SK-N-SH treated with all-trans-retinoic acid at 6 μM for 48 hours (cell line): Measurements from ENCODE around the gene B4GALT2.

Experiments
- ATAC-seq: fragments of 200-7000 bp; cut with Tn5 transposase; 3 replicates; pipeline ENCODE4 v1.9.1; 2020; ENCODE audit warnings: mild to moderate bottlenecking, moderate library complexity
- BACH2 ChIP-seq: fragments of 250-450 bp; sonication (Bioruptor Pico); IDR thresholded peaks from 2 replicates; pipeline ENCODE4 v1.9.0; 2021; ENCODE audit warnings: mild to moderate bottlenecking, borderline replicate concordance
- CSDC2 ChIP-seq: fragments of 250-450 bp; sonication (Bioruptor Pico); IDR thresholded peaks from 2 replicates; pipeline ENCODE4 v1.5.0; 2020; ENCODE audit warnings: mild to moderate bottlenecking, moderate library complexity
- CSRNP3 ChIP-seq: fragments of 250-450 bp; sonication (Bioruptor Pico); IDR thresholded peaks from 2 replicates; pipeline ENCODE4 v1.5.1; 2021; ENCODE audit warnings: mild to moderate bottlenecking, moderate library complexity
- ESRRG ChIP-seq: fragments of 250-450 bp; sonication (Bioruptor Pico); IDR thresholded peaks from 2 replicates; pipeline ENCODE4 v1.6.1; 2021; ENCODE audit warnings: mild to moderate bottlenecking
- GLIS3 ChIP-seq: fragments of 250-450 bp; sonication (Bioruptor Pico); IDR thresholded peaks from 2 replicates; pipeline ENCODE4 v1.5.0; 2020; ENCODE audit warnings: mild to moderate bottlenecking, moderate library complexity
- OSR1 ChIP-seq: fragments of 250-450 bp; sonication (Bioruptor Pico); IDR thresholded peaks from 2 replicates; pipeline ENCODE4 v1.8.0; 2022; ENCODE audit warnings: moderate library complexity, mild to moderate bottlenecking, inconsistent platforms
- PPARA ChIP-seq: fragments of 250-450 bp; sonication (Bioruptor Pico); IDR thresholded peaks from 2 replicates; pipeline ENCODE4 v1.5.0; 2020; ENCODE audit warnings: mild to moderate bottlenecking, borderline replicate concordance
- RARB ChIP-seq: fragments of 250-450 bp; sonication (Bioruptor Pico); IDR thresholded peaks from 2 replicates; pipeline ENCODE4 v1.8.0; 2021; ENCODE audit warnings: mild to moderate bottlenecking, moderate library complexity
- SNAI2 ChIP-seq: fragments of 250-450 bp; sonication (Bioruptor Pico); IDR thresholded peaks from 2 replicates; pipeline ENCODE4 v1.5.0; 2020; ENCODE audit warnings: mild to moderate bottlenecking, moderate library complexity
- TCF4 ChIP-seq: fragments of 250-450 bp; sonication (Bioruptor Pico); IDR thresholded peaks from 2 replicates; pipeline ENCODE4 v1.8.0; 2021; ENCODE audit warnings: mild to moderate bottlenecking, moderate library complexity, borderline replicate concordance
- TOX ChIP-seq: fragments of 250-450 bp; sonication (Bioruptor Pico); IDR thresholded peaks from 2 replicates; pipeline ENCODE4 v1.8.0; 2021; ENCODE audit warnings: mild to moderate bottlenecking, moderate library complexity, borderline replicate concordance
- ZFP3 ChIP-seq: fragments of 250-450 bp; sonication (Bioruptor Pico); IDR thresholded peaks from 2 replicates; pipeline ENCODE4 v1.5.0; 2020; ENCODE audit warnings: mild to moderate bottlenecking, moderate library complexity
- ZNF565 ChIP-seq: fragments of 450-650 bp; formaldehyde crosslinking; conservative IDR thresholded peaks from 2 replicates; pipeline ENCODE4 v1.5.0; 2020; ENCODE audit warnings: low read depth, mild to moderate bottlenecking, moderate library complexity
- ZNF70 ChIP-seq: fragments of 450-650 bp; formaldehyde crosslinking; IDR thresholded peaks from 2 replicates; pipeline ENCODE4 v1.5.0; 2020; ENCODE audit warnings: mild to moderate bottlenecking, moderate library complexity
- TF ChIP-seq, protein P1 (sequence below): fragments of 250-450 bp; sonication (Bioruptor Pico); IDR thresholded peaks from 2 replicates; pipeline ENCODE4 v1.5.0; 2020; ENCODE audit warnings: mild to moderate bottlenecking, moderate library complexity
- TF ChIP-seq, protein P2 (sequence below): fragments of 250-450 bp; sonication (Bioruptor Pico); IDR thresholded peaks from 2 replicates; pipeline ENCODE4 v1.8.0; 2020; ENCODE audit warnings: mild to moderate bottlenecking, moderate library complexity, borderline replicate concordance
- TF ChIP-seq, protein P3 (sequence below): fragments of 250-450 bp; sonication (Bioruptor Pico); IDR thresholded peaks from 2 replicates; pipeline ENCODE4 v1.8.0; 2021; ENCODE audit warnings: low read depth, mild to moderate bottlenecking, moderate library complexity, borderline replicate concordance

B4GALT2 gene

GRCh38 chr1:43933386-43934100 is 45.5 kb upstream of the B4GALT2 start, which contains the start of gene ARTN:
Gene ARTN, plus strand, starts transcription at chr1:43933801. Its CDS starts 1,856 bp downstream, at chr1:43935657.
- no peak for ATAC-seq
- TF ChIP-seq SNAI2 (CRISPR knock-in tag) (no peak), GLIS3 (no peak), ZNF70 (CRISPR knock-in tag) (no peak), RARB (CRISPR knock-in tag) (no peak), ZNF565 (CRISPR knock-in tag) (no peak), TCF4 (CRISPR knock-in tag) (no peak), ESRRG (CRISPR knock-in tag) (no peak), TOX (CRISPR knock-in tag) (no peak), BACH2 (CRISPR knock-in tag) (no peak), ZFP3 (CRISPR knock-in tag) (no peak), CSDC2 (CRISPR knock-in tag) (no peak)
- TF ChIP-seq, protein P1, sequence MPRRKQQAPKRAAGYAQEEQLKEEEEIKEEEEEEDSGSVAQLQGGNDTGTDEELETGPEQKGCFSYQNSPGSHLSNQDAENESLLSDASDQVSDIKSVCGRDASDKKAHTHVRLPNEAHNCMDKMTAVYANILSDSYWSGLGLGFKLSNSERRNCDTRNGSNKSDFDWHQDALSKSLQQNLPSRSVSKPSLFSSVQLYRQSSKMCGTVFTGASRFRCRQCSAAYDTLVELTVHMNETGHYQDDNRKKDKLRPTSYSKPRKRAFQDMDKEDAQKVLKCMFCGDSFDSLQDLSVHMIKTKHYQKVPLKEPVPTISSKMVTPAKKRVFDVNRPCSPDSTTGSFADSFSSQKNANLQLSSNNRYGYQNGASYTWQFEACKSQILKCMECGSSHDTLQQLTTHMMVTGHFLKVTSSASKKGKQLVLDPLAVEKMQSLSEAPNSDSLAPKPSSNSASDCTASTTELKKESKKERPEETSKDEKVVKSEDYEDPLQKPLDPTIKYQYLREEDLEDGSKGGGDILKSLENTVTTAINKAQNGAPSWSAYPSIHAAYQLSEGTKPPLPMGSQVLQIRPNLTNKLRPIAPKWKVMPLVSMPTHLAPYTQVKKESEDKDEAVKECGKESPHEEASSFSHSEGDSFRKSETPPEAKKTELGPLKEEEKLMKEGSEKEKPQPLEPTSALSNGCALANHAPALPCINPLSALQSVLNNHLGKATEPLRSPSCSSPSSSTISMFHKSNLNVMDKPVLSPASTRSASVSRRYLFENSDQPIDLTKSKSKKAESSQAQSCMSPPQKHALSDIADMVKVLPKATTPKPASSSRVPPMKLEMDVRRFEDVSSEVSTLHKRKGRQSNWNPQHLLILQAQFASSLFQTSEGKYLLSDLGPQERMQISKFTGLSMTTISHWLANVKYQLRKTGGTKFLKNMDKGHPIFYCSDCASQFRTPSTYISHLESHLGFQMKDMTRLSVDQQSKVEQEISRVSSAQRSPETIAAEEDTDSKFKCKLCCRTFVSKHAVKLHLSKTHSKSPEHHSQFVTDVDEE (CRISPR knock-in tag): no peak

- TF ChIP-seq, protein P2, sequence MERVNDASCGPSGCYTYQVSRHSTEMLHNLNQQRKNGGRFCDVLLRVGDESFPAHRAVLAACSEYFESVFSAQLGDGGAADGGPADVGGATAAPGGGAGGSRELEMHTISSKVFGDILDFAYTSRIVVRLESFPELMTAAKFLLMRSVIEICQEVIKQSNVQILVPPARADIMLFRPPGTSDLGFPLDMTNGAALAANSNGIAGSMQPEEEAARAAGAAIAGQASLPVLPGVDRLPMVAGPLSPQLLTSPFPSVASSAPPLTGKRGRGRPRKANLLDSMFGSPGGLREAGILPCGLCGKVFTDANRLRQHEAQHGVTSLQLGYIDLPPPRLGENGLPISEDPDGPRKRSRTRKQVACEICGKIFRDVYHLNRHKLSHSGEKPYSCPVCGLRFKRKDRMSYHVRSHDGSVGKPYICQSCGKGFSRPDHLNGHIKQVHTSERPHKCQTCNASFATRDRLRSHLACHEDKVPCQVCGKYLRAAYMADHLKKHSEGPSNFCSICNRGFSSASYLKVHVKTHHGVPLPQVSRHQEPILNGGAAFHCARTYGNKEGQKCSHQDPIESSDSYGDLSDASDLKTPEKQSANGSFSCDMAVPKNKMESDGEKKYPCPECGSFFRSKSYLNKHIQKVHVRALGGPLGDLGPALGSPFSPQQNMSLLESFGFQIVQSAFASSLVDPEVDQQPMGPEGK (CRISPR knock-in tag): no peak
- no peak for TF ChIP-seq TCF4 (CRISPR knock-in tag)
- TF ChIP-seq ZNF565 (CRISPR knock-in tag): no peak
- TF ChIP-seq, protein P3, sequence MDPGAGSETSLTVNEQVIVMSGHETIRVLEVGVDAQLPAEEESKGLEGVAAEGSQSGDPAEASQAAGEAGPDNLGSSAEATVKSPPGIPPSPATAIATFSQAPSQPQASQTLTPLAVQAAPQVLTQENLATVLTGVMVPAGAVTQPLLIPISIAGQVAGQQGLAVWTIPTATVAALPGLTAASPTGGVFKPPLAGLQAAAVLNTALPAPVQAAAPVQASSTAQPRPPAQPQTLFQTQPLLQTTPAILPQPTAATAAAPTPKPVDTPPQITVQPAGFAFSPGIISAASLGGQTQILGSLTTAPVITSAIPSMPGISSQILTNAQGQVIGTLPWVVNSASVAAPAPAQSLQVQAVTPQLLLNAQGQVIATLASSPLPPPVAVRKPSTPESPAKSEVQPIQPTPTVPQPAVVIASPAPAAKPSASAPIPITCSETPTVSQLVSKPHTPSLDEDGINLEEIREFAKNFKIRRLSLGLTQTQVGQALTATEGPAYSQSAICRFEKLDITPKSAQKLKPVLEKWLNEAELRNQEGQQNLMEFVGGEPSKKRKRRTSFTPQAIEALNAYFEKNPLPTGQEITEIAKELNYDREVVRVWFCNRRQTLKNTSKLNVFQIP (CRISPR knock-in tag): no peak
- no peak for TF ChIP-seq RARB (CRISPR knock-in tag)
- no peak for TF ChIP-seq SNAI2 (CRISPR knock-in tag)
- peak; percentile 78 for ATAC-seq
Measured at GRCh38 chr1:43934101-43934985, 44.7 kb upstream of the B4GALT2 start.

- TF ChIP-seq CSRNP3: no peak
- TF ChIP-seq OSR1 (CRISPR knock-in tag): no peak
- TF ChIP-seq TOX (CRISPR knock-in tag): no peak
- TF ChIP-seq PPARA (CRISPR knock-in tag): no peak
- ATAC-seq: no peak; the same call in 2 of the 3 replicates
Measured at GRCh38 chr1:43934986-43935324, 44.1 kb upstream of the B4GALT2 start.

GRCh38 chr1:43935711-43936427 is 43.1 kb upstream of the B4GALT2 start:
- 0 out of 2 replicates have a peak, but pooled peaks have one; percentile 12 for TF ChIP-seq ZNF70 (CRISPR knock-in tag)
- no peak for TF ChIP-seq TOX (CRISPR knock-in tag)
- TF ChIP-seq, all 23 proteins: peak for 1
- ATAC-seq: no peak
